Skeletal muscle satellite cell (primary cell): ENCODE measurements around the gene HIVEP3.

Experiments used
- H3K27me3 ChIP-seq: 2 replicates; pipeline ENCODE4 v1.7.0; 2013; ENCODE audit warnings: low read length; ENCODE audit not compliant: control insufficient read depth, insufficient read depth
- H3K36me3 ChIP-seq: 2 replicates; pipeline ENCODE4 v1.7.0; 2013; ENCODE audit warnings: mild to moderate bottlenecking, control low read depth, low read length; ENCODE audit not compliant: insufficient read depth
- H3K4me1 ChIP-seq: 2 replicates; pipeline ENCODE4 v1.7.0; 2013; ENCODE audit warnings: low read length; ENCODE audit not compliant: control insufficient read depth, insufficient read depth
- H3K4me2 ChIP-seq: 2 replicates; pipeline ENCODE4 v1.7.0; 2013; ENCODE audit warnings: mild to moderate bottlenecking, low read length
- H3K4me3 ChIP-seq: 2 replicates; pipeline ENCODE4 v1.7.0; 2013; ENCODE audit warnings: low read length
- H3K9ac ChIP-seq: 2 replicates; pipeline ENCODE4 v1.7.0; 2013; ENCODE audit warnings: mild to moderate bottlenecking, low read depth, low read length, moderate library complexity
- H3K9me3 ChIP-seq: replicated peaks from 2 replicates; pipeline ENCODE4 v1.7.0; 2013; ENCODE audit warnings: mild to moderate bottlenecking, control low read depth, low read length

Gene HIVEP3

DNA sequence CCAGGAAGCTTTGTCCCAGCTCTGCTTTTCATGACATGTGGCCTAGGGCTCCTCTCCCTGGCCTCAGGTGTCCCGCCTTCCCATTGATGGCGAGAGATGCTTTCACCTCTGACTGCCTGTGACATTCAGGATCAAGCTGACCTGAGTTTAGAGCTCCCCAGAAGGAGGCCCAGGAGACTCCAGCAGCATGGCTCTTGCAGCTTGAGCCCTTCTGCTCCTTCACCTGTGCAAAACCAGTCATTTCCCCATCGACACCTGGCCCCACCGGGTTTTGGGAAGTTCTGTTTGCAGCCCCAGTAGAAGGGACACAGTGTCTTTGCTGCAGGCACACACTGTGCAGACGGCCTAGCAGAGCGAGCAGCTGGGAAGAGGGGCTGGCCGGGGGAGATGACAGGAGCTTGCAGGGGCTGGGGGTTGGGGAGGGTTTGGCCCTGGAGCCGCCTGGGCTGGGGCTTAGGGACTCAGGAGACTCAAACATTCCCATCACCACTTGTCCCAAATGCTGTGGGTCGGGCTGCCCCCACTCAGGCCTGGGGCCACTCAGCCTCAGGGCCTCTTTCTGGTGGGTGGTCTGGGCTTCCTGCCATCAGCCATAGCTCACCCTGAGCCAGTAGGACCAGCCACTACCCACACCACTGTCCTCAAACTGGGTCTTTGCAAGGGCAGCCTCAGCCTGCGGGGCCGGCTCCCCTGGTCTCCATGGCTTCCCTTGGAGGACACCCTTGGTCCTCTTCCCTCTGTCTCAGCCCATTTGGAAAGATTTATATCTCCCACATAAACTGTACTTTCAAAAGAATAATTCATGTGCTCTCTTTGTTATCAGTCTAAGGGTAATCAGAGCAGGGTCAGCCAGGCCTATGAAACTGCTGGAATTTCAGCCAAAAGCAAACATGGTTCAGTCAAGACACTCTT, 430.4 kb downstream of the HIVEP3 start:
- Histone ChIP-seq H3K9me3 (no peaks in the 10 kb centered on the region), H3K4me2 (no peak overlapping the region), H3K36me3 (no peaks in the 10 kb centered on the region), H3K9ac (no peak overlapping the region), H3K27me3 (peaks cover 7% of the 10 kb centered on the region), H3K4me3 (no peak overlapping the region), H3K4me1 (peaks cover 33% of the 10 kb centered on the region)

DNA sequence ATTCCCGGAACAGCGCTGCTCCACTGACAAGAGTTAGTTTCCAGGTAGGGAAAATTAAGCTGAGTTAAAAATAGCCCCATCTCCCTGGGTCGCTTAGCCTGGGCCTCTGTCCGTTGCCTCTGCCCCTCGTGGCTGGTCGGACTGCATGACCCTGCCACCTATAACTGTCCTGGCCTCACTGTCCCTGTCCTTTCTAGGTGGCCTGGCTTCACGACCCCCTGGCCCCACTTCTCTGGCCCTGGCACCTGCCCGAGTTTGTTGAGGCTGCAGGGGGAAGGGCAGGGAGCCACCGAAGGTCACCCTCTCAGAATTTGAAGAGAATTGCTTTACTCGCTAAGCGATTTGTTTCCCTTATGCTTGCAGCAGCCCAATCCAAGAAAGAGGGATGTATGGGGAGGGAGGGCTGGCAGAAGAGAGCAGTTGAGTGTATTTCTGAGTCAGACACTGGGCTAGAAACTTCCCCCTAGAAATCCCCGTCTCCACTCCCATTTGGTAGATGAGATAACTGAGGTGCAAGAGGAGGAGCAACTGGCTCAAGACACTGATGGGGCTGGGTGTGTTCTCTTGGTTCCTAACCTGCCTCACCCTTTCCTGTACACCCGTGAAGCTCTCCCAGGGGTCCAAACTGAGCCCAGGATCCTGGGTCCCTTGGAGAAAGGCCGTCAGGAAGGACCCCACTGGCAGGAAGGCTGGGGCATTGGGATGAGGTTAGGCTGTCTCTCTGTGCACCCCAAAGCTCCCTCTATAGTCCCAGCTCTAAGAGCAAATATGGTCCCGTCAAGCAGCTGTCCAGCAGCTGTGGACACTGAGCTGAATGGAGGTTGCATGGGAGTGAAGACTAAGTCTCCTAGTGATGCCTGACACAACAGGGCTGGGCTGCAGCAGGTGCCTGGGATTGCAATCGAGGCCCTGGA, 431.3 kb downstream of the HIVEP3 start:
- Histone ChIP-seq H3K27me3 (peaks cover 7% of the 10 kb centered on the region), H3K4me2 (no peak overlapping the region), H3K4me3 (no peak overlapping the region), H3K9ac (no peak overlapping the region), H3K36me3 (no peaks in the 10 kb centered on the region), H3K4me1 (peaks cover 24% of the 10 kb centered on the region), H3K9me3 (no peaks in the 10 kb centered on the region)

DNA sequence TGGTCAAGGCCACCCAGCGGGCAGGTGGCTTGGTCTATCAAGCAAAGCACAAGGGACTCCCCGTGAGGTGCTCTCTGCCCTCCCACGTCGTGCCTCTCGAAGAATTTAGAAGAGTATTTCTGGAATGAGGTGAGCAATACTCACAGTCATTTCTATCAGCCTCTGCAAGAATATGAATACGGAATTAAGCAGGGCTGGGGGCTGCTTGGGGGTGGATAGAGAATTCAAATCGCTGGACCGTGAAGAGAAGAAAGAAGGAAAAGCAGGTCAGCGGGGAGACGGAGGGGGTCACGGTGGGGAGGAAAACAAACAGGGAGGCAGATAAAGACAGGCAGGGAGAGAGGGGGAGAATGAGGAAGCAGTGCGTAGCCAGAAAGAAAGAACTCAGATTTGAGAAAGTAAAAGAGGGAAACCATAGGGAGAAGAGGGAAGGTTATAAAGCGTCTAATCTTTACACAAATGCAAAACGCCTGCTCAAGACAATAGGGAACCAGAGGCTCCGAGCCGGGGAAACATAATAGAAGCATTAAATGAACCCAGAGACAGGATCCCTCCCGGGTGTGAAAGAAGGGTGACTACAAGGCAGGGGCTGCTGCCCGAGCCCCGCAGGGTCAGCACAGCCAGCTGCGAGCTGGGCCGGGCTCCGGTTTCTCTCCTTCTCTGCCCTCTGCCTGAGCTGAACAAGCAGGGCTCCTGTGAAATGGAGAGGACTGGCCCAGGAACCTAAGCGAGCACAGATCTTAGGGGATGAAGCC, 432.2 kb downstream of the HIVEP3 start:
- no peak overlapping the region for H3K4me2 ChIP-seq
- H3K9me3 ChIP-seq, result no peaks in the 10 kb centered on the region
- H3K27me3 ChIP-seq, result peaks cover 7% of the 10 kb centered on the region
- H3K9ac ChIP-seq, result no peak overlapping the region
- no peak overlapping the region for H3K4me3 ChIP-seq
- H3K4me1 ChIP-seq, result peaks cover 25% of the 10 kb centered on the region
- no peaks in the 10 kb centered on the region for H3K36me3 ChIP-seq

DNA sequence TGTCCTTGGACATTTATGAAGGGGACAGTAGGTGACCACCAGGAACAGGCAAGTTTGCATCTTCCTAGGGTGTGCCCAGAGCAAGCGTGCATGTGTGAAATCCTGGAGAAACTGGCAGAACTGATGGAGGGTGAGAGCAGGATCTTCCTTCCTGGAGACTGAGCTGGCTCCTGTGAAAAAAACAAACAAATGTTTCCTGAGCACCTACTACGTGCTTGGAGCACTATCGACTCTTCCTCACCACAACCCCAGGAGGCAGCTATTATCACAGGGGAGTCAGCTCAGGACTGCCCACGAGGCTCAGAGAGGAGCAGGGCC, 432.7 kb downstream of the HIVEP3 start:
- no peaks in the 10 kb centered on the region for H3K36me3 ChIP-seq
- H3K9ac ChIP-seq, result no peak overlapping the region
- no peak overlapping the region for H3K4me3 ChIP-seq
- no peaks in the 10 kb centered on the region for H3K9me3 ChIP-seq
- H3K4me2 ChIP-seq, result no peak overlapping the region
- H3K4me1 ChIP-seq, result peaks cover 25% of the 10 kb centered on the region
- peaks cover 7% of the 10 kb centered on the region for H3K27me3 ChIP-seq

DNA sequence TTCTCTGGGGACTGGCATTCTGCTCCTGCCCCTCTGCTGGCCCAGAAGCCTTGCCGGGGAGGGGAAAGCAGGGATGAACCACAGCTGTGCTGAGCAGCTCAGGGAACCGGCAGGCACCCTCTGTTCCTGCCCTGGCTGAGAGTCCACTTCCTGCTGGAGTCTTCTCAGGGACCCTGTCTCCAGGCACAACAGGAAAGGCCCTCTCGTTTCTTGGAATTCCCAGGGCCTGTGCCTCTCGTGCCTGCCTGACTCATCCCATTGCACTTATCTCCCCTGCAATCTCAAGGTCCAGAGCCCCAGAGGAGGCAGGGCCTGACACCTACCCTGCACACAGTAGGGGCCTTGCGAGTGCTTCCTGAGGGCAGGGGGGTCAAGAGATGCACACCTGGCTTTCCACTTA, 433.1 kb downstream of the HIVEP3 start:
- no peaks in the 10 kb centered on the region for H3K36me3 ChIP-seq
- no peak overlapping the region for H3K4me3 ChIP-seq
- peaks cover 25% of the 10 kb centered on the region for H3K4me1 ChIP-seq
- no peak overlapping the region for H3K4me2 ChIP-seq
- no peak overlapping the region for H3K9ac ChIP-seq
- H3K27me3 ChIP-seq, result peaks cover 8% of the 10 kb centered on the region
- no peaks in the 10 kb centered on the region for H3K9me3 ChIP-seq

DNA sequence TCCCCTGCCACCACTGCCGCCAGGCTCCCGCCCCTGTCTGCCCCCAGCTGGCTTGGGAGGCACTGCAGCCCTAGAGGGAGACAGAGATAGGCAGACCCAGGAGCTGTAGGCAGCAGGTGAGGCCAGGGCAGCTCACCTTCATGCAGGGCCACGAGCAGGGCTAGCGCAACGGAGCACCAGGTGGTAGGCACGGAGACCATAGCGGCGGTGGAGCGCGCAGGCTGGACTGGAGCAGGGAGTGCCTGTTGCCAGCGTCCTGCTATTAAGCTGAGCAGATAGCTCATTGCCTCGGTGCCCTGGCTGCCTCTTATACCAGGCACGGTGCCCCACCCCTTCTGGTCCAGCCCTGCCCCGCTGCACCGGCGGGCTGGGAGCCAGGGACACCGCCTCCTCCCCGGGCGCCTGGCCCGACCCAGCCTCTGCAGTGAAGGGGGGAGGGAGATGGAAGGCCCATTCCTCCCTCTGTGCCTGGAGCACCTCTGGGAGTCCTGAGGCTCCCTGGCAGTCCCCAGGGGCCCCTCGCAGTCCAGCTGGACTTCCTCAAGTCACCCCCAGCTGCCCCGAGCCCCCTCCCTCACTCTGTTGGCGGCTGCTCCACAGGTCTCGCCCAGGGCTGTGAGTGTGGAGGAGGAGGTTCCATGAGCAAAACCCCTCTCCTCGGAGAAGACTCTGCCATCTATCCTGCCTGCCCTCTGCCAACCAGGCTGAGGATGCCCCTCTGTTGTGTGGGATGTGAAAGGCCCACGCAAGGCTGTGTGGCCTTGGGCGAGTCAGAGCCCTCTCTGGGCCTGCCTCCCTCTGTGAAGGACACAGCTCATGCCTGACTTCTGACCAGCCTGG, 434.1 kb downstream of the HIVEP3 start, which contains the start of gene EDN2:
Gene EDN2 (minus strand): TSS at position 282 of the 840 bp plus-strand sequence. CDS start 82 bp downstream, at position 200.
- H3K27me3 ChIP-seq, result peaks cover 14% of the 10 kb centered on the region
- H3K9me3 ChIP-seq, result no peaks in the 10 kb centered on the region
- no peak within 1 kb of the TSS for H3K9ac ChIP-seq
- H3K4me1 ChIP-seq, result peaks cover 25% of the 10 kb centered on the region
- H3K36me3 ChIP-seq, result no peaks in the 10 kb centered on the region
- H3K4me3 ChIP-seq, result no peak within 1 kb of the TSS
- H3K4me2 ChIP-seq, result no peak within 1 kb of the TSS

DNA sequence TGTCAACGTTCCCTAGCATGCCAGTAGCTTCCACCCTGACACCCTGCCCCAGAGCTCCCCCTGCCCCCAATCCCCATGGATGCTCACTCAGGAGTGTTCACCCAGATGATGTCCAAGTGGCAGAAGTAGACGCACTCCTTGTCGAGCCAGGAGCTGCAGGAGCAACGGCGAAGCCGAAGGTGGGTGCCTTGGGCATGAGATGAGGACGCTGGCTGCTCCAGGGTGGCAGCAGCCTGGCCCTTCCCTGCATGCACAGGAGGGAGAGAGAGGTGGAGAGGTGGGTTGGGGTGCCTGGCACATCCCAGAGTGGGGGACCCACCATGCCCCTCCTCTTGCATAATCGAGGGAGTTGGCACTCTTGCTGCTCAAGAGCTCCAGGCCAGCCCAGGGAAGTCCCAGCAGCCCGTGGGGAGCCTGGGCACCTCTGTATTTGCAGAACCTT, 434.7 kb downstream of the HIVEP3 start:
- Histone ChIP-seq H3K4me2 (no peak overlapping the region), H3K9ac (no peak overlapping the region), H3K4me3 (no peak overlapping the region), H3K4me1 (peaks cover 25% of the 10 kb centered on the region), H3K36me3 (no peaks in the 10 kb centered on the region), H3K27me3 (peaks cover 14% of the 10 kb centered on the region), H3K9me3 (no peaks in the 10 kb centered on the region)

DNA sequence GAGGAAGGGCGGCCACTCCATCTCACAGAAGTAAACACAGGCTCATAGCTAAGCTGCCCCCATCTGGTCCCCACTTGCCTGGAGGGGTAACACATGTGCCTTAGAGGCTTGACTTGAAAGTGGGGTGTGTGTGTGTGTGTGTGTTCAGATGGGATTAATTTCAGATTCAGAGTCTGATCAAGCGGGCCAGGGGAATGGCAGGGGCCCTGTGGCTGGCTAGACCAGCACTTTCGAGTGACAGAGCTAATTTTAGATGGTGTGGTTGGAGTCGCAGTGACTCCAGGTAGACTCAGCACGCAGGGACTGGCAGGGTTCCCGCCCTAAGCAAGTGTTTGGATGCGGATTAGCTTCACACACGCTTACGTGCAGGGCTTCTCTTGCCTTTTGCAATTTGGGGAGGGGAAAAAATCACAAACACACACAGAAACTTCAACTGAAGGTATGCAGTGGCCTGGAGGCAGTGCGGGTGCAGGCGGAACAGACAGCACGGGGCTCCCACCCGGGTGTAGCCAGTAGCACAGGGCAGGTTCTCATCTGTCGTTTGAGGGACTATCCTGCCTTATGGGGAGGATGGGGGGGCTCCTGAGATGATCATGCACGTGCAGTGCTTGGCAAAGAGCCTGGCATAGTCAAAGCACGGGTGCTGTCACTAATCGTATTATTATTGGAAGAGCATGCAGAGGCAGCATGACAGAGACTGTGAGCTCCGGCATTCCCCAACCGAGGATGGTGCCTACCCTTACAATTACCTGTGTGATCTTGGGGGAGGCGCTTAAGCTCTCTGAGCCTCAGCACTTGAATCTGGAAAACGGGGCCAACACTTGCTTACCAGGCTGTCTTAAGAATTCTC, 435.5 kb downstream of the HIVEP3 start:
- no peaks in the 10 kb centered on the region for H3K36me3 ChIP-seq
- no peak overlapping the region for H3K4me3 ChIP-seq
- H3K9me3 ChIP-seq, result no peaks in the 10 kb centered on the region
- H3K4me1 ChIP-seq, result peaks cover 25% of the 10 kb centered on the region
- peaks cover 14% of the 10 kb centered on the region for H3K27me3 ChIP-seq
- H3K9ac ChIP-seq, result no peak overlapping the region
- H3K4me2 ChIP-seq, result no peak overlapping the region

DNA sequence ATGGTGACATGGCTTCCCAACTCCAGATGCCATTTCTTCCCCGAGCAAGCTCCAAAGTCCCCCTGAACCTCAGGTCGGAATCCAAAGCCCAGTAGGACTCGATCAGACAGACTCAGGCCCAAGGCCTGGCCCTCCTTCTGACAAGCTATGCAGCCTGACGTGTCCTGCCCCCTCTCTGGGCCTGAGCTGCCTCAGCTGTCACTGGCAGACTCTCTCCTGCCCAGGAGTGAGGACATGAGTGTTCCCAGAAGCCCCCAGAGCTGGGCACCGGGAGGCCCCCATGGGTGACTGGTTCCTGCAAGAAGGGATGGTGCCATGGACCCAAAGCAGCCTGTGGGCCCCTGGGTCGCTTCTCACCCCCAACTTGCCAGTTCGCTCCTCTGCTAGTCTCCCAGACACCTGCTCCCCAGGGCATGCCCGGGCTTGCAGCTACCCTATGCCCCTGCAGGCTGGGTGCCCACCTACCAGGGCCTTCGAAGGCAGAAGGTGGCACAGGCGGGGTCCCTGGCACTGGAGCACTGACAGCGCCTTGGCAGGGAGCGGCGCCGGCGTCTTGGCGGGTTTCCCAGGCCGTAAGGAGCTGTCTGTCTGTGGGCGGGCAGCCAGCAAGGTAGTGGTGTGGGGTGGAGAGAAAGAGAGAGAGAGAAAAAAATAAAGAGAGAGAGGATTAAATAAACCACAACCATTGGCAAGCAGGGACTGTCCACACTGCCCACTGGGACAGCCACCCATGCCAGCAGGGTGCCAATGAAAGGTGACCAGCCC, 436.5 kb downstream of the HIVEP3 start:
- Histone ChIP-seq H3K4me2 (no peak overlapping the region), H3K9me3 (no peaks in the 10 kb centered on the region), H3K36me3 (no peaks in the 10 kb centered on the region), H3K27me3 (peaks cover 7% of the 10 kb centered on the region), H3K4me1 (peaks cover 25% of the 10 kb centered on the region), H3K9ac (no peak overlapping the region), H3K4me3 (no peak overlapping the region)
